NCI-H2196 treated with DMSO at 0.1 percent for 48 hours (cell line): Measurements from ENCODE around the gene TMEM203.
A peak's percentile ranks its signal among the peaks of the same experiment; 100 is the strongest.

ENCODE experiments used
- DNase-seq: peaks from one replicate; lab custom pipeline; 2025; ENCODE audit not compliant: unreplicated experiment; lab: John Stamatoyannopoulos, UW

The TMEM203 gene

DNA sequence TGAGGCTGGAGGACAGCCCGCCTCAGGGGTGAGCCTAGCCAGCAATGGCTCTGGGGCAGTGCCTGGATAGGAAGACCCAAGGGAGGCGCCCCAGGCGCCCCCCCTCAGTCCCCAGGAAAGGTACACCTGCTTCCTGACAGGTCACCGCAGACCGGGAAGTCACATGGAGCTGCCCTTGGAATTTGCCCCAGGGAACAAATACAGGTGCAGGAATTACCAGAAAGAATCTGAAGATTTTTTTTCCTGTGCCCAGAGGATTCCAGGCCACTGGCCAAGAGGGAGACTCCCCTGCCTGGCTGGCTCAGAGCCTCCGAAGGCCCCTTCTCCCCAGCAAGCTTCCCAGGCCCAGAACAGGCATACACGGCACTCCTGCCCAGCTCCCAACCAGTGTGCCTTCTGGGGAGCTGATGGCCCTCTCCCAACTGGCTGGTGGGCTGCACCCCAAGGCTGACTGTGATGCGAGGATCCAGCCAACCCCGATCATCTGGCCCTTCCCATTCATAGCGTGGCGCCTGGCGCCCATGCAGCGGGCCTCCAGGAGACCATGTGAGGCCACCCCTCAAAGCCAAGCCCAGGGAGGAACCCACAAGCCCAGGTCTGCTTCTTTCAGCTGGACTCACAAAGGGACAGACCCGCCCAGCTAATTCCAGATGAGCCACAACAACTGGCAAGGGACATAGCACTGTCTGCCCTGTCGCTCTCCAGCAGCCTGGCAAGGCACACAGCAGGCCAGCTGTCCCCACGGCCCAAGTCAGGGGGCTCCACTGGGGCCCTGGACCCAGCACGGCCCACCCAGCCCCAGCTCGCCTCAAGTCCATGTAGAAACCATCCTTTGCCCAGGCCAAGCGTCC is 7.2 kb downstream of the TMEM203 start:
- no peak for DNase-seq

DNA sequence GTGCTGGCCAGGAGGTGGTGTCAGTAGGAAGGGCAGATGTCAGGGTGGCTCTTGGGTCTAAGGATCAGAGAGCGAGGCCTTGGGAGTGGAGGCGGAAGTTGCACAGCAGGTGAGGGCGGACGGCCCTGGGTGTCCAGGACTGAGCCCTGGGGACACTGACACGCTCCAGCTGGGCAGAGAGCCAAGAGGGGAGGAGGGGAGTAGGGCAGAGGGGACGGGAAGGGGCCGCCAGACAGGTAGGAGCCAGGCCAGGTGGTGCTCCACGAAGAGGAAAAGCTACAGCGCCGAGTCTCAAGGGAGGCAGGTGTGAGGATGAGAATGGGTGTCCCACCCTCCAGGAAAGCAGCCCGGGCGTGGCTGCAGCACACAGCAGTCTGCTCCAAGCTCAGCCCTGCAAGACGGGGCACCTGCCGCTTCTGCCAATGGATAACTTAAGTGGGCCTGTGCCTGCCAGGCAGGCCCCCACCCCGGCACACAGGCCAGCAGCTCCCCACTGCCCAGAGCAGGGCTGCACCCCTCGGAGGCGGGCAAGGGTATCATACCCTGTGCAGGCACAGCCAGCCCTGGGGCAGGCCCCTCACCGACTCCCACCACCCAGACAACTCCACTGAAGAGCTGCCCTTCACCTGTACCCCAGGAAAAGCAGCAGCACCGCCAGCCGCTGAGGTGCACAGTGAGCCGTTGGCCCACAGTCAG is 9.8 kb downstream of the TMEM203 start:
- peak; percentile 84 for DNase-seq

DNA sequence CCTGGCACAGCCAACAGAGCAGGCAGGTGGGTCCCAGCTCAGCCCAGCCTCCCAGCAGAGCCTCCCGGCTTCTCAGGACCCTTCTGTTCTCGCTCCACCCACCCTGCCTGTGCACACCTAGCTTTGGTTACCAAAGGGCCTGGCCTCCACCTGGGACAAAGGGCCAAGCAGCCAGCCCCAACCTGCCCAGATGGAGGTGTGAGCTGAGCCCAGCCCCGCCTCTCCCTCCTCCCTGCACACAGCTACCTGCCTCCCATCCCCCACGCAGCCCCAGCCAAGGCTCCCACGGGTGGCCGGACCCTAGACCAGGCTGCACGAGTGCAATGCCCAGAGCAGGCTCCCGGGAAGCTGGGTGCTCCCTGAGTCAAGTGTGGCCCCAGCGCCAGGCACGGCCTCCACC is 10.5 kb downstream of the TMEM203 start:
- DNase-seq, result peak; percentile 66

DNA sequence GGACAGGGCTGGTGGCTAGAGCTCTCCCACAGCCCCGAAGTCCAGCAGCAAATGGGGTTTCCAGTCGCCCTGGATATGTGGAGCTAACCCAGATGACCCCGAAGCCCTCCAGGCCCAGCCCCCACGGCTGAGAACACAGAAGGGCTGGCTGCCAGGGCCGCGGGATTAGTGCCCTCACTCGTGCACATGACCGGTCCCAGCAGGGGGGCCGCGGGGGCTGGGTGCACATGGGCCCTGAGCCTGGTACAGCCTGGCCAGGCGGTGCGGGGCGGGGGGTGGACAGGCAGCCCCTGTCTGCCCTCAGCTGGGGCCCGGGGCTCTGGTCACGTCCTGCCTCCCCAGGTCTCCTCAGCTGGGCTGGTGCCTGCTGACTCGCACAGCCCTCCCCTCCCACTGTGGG is 11.1 kb downstream of the TMEM203 start:
- DNase-seq, result no peak

DNA sequence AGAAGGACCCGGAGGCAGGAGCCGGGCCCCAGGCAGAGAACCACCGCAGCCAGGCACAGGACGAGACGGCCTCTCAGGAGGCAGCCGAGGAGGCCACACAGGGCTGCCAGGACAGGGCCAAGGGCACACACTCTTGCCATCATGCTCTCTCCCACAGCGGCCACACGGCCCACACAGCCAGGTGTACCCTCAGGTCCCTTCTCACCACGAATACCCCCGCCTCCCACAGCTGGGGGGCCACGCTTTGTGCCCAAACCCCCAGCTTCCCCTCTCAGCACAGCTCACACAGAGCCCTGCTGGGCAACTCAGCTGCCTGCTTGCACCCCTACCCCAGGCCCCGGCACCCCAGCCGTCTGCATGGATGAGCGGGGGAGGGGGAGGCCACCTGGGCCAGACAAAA is 11.7 kb downstream of the TMEM203 start:
- DNase-seq, result no peak

DNA sequence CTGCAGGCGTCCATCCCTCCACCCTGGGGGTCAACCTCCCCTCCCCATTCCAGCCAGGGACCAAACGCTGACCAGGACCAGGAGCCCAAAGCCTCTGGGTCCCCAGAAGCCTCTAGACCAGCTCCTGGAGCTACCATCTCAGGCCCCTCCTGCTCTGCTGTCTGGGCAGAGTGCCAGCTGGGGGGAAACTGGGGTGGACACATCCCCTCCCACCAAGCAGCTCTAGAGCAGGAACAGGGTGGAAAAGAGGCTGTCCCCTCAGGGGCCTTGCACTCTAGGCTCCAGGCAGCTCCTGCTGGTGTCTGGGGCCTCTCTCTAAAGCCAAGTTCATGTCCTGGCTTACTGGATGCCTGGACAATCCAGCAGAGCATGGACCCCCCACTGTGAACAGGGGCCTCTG is 12.6 kb downstream of the TMEM203 start:
- DNase-seq, result no peak

DNA sequence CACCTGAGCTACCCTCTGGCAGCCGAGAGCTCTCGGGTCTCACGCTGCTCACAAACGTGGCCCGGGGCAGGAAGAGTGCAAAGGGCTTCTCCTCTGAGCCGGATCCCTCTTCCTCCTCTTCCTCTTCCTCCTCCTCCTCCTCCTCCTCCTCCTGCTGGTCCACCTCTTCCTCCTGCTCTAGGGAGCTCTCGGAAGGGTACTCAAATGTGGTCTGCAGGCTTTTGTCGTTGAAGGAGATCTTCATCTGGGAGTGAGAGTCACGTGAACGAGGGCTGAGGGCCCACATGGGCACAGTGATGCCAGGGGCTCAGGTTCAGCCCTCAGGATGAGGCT is 13.0 kb downstream of the TMEM203 start:
- DNase-seq, result no peak

DNA sequence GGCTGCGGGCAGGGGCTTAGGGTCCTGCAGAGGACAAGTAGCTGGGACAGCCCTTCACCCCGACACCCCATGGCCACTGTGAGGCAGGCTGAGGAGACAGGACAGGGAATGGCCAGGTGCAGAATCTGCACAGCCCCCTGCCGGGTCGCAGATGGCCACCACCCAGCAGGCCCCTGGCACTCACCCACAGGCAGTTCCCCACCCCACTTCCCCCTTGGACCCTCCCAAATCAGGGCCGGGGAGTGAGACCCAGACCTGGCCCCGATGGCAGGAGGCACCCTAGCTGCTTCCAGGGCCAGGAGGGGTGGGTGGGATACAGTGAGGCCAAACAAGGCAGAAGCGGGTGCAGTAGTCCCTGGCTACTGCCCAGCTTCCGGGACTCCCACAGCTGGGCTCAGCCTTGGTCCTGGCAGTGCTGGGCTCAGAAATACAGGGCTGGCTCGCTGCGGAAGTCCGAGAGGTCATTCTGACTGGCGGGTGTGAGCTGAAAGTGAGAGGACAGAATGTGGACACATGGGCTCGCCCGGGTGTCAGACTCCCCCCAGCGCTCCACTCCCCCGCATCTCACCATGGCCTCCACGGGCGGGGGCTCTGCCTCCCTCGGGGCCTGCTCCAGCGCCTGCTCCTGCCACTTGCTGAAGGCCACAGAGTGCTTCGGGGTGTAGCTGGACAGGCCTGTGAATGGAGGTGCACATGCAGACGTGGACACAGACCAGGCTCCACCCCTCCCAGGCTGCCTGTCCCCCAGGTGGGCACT is 13.6 kb downstream of the TMEM203 start:
- no peak for DNase-seq

DNA sequence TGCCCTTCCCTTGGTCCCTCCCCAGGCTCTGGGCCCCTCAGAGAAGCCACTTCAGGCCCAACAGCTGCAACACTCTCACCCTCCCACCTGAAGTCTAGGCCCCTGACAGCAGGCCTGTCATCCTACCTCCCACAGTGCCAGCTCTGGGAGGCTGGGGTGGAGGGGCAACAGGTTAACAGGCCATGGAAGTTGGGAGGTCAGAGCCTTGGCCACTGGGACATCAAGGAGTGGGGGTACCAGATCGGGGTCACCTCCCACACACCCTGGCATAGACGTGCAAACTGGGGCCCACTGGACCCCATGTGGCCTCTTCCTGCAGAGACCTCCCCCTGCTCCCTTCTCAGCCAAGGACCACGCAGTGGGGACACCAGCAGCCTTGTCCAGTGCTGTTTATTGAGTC is 14.2 kb downstream of the TMEM203 start:
- no peak for DNase-seq

DNA sequence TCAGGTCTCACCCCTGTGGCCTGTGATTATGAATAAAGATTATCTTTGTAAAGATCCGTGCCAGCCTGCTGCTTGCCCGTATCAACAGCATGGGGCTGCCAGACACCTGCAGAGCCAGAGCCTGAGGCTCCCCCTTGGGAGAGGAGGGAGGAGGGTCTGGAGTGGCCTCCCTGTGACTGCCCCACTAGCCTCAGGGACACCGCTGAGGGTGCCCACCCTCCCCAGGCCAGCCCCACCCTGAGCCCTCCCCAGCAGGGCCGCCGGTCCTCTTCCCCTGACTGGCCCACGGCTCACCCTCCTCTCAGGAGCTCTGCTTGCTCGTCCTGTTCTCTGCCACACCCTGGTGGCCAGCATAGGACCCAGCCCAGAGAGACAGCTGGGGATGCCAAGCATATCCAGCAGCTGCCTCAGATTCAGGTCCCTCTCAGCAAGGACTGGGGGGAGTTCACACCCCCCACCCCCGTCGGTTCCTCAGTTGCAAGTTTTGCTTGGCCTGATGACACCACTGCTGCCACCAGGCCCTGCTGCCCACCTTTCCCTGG is 15.1 kb downstream of the TMEM203 start:
- no peak for DNase-seq

DNA sequence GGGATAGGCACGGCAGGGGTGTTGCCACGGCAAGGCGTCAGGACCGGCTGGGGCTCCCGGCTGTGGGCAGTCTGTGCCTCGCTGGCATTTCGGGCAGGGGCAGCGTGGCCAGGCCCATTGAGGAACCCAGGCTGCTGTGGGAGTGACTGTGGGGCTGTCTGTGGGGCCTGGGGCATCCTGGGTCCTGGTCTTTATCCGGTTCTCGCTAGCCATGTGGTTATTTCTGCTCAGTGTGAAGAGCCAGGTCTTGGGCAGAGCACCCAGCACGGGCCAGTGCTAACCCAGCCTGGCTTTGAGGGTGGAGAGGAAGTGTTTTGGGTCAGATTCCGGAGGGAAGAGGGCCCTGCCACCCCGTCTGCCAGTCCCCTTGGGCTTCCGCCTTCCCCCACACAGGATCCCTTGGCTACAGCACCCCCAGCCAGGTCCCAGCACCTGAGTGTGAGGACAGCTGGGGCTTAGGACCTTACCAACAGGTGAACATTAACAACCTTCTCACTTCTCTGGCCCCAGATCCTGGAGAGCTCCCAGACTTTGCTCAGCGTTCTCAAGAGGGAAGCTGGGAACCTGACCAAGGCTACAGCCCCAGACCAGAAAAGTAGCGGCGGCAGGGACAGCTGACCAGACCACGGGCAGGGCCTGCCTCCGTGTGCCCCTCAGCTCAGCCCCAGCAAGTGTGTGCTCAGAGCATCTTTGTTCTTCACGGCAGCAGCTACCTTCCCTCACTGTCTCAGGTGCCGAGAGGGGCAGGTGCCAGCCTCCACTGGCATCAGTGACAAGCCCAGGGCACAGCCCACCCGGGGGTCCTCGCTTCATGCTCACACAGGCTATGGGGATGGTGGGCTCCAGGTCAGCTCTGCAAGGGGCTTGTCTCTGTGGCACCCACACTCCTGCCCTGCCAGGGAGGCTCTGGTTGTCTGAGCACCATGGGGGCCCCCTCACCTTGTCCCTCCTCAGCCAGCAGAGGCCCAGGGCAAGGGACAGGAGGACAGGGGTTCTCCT is 15.9 kb downstream of the TMEM203 start:
- DNase-seq, result no peak

DNA sequence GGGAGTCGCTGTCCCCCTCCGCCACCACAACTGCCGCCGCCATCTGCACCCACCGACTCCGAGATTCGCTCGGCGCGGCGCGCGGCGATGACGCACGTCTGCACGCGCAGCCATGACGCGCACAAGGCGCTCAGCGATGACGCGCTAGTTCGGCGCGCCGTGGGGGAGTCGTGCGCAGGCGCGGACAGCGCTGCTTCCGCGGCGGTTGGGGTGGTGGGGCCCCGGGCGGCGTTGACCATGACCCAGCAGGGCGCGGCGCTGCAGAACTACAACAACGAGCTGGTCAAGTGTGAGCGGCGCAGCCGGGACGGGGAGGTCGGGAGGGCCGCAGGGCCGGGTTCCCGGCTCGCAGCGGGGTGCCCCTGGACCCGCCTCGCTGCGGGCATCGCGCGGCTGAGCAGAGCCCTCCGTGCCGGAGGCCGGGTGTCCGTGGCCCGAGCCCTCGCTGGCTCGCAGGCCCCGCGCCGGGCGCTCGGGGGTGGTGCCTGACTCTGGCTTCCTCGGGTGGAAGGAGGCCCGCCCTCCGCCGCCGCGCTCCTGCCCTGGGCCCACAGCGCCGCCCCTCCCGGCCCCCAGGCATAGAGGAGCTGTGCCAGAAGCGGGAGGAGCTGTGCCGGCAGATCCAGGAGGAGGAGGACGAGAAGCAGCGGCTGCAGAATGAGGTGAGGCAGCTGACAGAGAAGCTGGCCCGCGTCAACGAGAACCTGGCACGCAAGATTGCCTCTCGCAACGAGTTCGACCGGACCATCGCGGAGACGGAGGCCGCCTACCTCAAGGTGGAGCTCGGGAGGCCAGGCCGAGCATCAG is 16.8 kb downstream of the TMEM203 start, which contains the start of the genes ANAPC2 and SSNA1:
ANAPC2 (minus strand) TSS at position 71 of the 807 bp plus-strand sequence; CDS start at position 43, 28 bp downstream.
SSNA1 (plus strand) TSS at position 187 of the 807 bp plus-strand sequence; CDS start at position 238, 51 bp downstream.
- peak; percentile 74 for DNase-seq

DNA sequence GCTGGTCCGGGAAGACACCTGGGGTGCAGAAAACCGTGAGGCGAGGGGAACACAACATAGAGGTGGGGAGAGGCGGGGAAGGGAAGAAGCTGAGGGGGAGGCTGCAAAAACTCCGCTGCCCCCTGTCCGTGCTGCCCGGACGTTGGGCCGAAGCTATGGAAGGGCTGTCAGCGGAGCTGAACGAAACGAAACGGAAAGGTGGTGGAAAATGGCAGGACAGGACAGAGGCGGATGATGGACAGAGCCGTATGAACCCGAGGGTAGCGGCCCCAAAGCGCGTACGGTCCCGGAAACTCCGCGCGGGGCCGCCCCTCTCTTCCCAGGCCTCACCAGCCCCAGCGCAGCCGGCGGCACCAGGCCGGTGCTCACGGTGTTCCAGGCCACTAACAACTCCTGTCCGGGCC is 17.4 kb downstream of the TMEM203 start:
- DNase-seq, result no peak

DNA sequence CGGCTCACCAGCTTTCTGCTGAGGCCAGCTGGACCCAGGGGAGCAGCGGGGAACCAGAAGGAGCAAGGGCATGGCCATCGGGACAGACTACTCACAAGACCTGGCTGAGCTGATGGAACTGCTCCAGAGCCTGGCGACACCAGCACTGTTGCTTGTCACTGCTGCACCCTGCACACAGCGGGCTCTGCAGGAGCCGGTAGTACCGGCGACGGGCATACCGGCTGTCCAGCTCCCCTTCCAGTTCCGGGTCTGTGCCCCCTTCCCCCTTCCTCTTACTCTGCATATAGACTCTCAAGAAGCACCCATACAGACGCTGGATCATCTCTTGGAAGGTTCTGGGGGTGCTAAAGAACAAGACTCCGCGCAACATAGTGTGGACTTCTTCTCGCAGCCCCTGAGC is 18.1 kb downstream of the TMEM203 start:
- DNase-seq, result no peak

DNA sequence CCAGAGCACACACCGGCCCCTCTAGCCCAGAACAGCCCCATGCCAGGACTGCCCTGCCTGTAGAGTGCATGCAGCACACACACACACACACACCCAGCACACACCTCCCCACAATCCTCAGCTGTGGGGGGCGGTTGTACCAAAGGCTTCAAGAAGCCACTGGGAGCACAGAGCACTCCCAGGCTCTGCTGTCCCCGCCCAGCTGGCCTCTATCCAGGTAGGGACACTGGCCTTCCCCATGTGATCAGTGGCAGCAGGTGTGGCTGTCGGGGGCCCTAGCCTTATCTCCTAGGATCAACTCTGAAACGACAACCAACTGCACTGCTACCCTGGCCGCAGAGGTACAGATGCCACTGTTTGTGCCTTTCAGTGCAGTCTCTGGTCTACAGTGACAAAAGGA is 19.1 kb downstream of the TMEM203 start:
- no peak for DNase-seq

DNA sequence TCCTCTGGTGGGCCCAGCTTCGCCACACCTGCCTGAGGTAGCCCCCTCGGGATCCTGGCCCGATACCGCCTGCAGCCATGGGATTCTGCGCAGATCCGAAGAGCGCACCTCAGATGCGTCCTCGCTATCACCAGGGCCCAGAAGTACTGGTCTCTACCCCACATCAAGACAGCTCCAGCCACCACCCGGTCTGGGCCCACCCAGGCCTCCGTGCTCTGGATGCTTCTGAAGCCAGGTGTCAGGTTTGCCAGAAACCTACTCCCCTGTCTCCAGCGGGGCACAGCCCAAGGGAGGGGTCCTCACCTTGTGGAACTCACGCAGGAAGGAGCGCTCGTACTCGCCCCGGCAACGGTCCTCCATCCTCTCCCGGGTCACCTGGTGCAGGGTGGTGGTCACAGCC is 19.5 kb downstream of the TMEM203 start:
- DNase-seq, result no peak

DNA sequence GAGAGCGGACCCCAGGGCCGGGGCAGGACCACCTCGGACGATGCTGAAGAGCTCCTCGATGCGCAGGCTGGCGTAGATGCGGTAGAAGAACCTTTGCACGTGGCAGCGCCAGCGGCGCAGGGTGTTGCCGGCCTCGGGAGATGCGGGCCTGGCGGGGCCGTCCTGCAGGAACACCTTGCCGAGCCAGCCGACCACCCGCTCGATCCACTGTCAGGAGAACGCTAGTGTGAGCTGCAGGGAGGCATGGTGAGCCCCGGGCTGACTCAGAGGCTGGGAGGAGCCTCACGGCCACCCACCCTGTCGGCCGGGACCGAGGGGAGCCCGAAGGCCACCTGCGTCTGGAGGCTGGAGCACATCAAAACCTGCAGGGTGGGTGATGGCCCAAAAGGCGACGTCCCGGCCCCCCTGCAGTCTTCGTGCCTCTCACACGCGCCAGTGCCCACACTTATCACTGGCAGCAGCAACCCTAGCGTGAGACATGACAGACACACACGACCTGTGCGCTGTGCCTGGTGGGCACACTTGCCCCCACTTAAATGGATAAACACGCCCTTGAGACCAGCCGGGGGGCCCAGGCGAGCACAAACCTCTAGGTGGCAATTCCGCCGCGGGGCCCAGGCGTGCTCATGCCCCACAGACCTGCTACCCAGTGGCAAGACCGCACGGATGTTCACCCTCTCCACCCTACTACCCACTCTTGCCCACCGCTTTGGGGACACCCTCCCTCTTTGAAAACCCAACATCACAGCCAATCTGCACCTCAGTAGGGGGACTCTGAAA is 20.4 kb downstream of the TMEM203 start:
- DNase-seq, result no peak

DNA sequence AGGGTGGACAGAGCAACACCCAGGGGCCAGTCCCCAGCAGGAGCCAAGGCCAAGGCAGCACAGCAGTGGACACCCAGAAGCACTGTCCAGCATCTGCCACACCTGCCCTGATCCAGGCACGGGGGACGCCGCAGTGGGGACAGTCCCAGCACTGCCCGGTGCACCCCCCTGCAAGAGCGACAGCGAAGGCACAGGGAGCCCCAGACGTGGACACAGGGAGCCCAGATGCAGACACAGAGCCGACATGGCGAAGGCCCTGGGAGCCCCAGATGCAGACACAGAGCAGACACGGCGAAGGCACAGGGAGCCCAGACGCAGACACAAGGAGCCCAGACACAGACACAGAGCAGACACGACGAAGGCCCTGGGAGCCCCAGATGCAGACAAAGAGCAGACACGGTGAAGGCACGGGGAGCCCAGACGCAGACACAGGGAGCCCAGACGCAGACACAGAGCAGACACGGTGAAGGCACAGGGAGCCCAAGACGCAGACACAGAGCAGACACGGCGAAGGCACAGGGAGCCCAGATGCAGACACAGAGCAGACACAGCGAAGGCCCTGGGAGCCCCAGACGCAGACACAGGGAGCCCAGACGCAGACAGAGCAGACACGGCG is 21.4 kb downstream of the TMEM203 start:
- DNase-seq, result no peak
